IPS-15b (cell line): ENCODE data around the gene NCOR1.
"Not testable (repeated sequence)": the region's sequence is repeated elsewhere in the genome, so short reads cannot be mapped to it uniquely, and the experiment has no call there.

Experiments
- H3K27me3 ChIP-seq: one replicate; pipeline ENCODE4 v1.6.1; 2013; ENCODE audit warnings: low read length; ENCODE audit not compliant: control insufficient read depth, insufficient read depth
- H3K36me3 ChIP-seq: one replicate; pipeline ENCODE4 v1.6.1; 2013; ENCODE audit warnings: low read length; ENCODE audit not compliant: control insufficient read depth, insufficient read depth
- H3K4me1 ChIP-seq: one replicate; pipeline ENCODE4 v1.6.1; 2013; ENCODE audit warnings: mild to moderate bottlenecking, low read length; ENCODE audit not compliant: control insufficient read depth, insufficient read depth
- H3K4me3 ChIP-seq: one replicate; pipeline ENCODE4 v1.5.1; 2013; ENCODE audit warnings: low read depth, low read length
- H3K9ac ChIP-seq: one replicate; pipeline ENCODE4 v1.6.1; 2013; ENCODE audit warnings: low read depth, mild to moderate bottlenecking, low read length
- H3K9me3 ChIP-seq: one replicate; pipeline ENCODE4 v1.6.1; 2013; ENCODE audit warnings: mild to moderate bottlenecking, low read length; ENCODE audit not compliant: control insufficient read depth, insufficient read depth

NCOR1 gene

DNA sequence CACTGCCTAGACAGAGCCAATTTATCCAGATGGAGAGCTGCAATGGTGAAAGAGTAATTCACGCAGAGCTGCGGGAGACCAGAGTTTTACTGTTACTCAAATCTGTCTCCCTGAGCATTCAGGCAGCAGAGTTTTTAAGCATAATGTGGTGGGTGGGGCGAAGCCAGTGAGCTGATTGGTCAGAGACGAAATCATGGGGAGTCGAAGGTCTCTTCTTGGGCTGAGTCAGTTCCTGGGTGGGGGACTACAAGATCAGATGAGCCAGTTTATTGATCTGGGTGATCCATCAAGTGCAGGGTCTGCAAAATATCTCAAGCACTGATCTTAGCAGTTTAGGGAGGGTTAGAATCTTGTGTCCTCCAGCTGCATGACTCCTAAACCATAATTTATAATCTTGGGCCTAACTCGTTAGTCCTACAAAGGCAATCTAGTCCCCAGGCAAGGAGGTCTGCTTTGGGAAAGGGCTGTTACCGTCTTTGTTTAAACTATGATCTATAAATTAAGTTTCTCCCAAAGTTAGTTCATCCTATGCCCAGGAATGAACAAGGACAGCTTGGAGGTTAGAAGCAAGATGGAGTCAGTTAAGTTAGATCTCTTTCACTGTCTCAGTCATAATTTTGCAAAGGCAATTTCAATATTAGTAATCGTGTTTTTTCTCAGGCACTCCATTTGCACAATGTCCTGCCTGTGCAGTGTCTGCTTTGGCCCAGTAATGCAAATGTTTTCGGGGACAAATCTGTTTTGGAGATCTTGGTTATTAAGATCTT is 28.6 kb upstream of the NCOR1 start:
- Histone ChIP-seq H3K4me1 (peaks cover 6% of the 10 kb centered on the region), H3K9ac (no peak overlapping the region), H3K4me3 (no peak overlapping the region)

DNA sequence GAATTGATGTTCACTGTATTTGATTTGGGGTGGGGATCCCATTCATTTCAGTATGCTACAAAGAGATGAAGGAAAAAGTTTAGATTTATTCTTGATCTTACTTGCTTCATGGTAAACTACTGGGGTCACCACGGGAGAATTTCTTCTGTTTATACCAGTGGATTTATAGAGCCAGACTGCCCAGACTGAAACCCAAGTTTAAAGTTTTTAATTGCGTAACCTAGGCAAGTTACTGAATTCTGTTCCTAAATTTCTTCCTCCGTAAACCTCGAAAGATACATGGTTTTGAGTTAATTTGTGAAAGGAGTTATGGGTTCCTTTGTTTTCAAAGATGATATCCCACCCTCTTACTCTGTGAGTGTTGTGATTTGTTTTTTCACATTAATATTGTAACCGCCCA is 28.1 kb upstream of the NCOR1 start:
- Histone ChIP-seq H3K4me1 (peaks cover 6% of the 10 kb centered on the region), H3K9me3 (no peaks in the 10 kb centered on the region), H3K9ac (no peak overlapping the region), H3K27me3 (no peaks in the 10 kb centered on the region), H3K36me3 (peaks cover 3% of the 10 kb centered on the region), H3K4me3 (no peak overlapping the region)

More for the DNA sequence above, 28.6 kb upstream of the NCOR1 start:
- peaks cover 3% of the 10 kb centered on the region for H3K36me3 ChIP-seq
- H3K9me3 ChIP-seq, result no peaks in the 10 kb centered on the region
- H3K27me3 ChIP-seq, result no peaks in the 10 kb centered on the region

DNA sequence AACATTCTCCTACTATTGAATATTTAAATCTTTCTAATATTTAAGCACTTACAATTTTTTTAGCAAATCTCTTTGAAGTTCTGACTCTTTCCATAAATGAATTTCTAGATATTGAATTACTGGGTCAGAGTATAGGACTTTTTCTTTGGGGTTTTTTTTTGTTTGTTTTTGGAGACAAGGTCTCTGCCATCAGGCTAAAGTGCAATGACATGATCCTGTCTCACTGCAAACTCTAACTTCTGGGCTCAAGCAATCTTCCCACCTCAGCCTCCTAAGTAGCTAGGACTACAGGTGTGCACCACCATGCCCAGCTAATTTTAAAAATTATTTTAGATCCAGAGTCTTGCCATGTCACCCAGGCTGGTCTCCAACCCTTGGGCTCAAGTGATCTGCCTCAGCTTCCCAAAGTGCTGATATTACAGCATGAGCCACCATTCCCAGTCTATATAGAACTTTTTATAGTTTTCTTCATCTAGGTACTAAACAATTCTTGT is 26.6 kb upstream of the NCOR1 start:
- Histone ChIP-seq H3K4me3 (no peak overlapping the region), H3K9ac (no peak overlapping the region), H3K4me1 (peaks cover 6% of the 10 kb centered on the region), H3K27me3 (no peaks in the 10 kb centered on the region), H3K9me3 (no peaks in the 10 kb centered on the region), H3K36me3 (no peaks in the 10 kb centered on the region)

- Histone ChIP-seq H3K9ac (no peak overlapping the region), H3K27me3 (no peaks in the 10 kb centered on the region), H3K9me3 (no peaks in the 10 kb centered on the region), H3K4me1 (peaks cover 6% of the 10 kb centered on the region), H3K36me3 (no peaks in the 10 kb centered on the region), H3K4me3 (no peak overlapping the region)
These were observed 24.6 kb upstream of the NCOR1 start for GRCh38 chr17:16239931-16240330.

DNA sequence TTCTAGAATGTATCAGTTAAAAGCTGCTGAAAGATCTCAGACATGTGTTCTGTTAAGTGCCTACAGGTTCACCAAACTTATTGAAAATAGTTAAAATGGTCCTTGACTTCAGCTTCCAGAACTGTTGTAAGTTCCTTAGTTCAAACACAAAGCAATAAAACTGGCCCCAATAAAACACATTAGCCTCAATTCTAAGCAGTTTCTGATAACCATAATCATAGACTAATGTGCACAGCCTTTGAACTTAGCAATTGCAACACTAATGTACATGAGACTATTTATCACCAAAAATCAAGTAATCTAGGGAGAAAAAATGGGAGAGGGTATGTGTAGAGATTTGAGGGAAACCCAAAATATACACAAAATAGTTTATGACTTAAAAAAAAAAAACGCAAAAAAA is 17.1 kb upstream of the NCOR1 start:
- H3K36me3 ChIP-seq, result no peaks in the 10 kb centered on the region
- no peak overlapping the region for H3K4me3 ChIP-seq
- H3K27me3 ChIP-seq, result no peaks in the 10 kb centered on the region
- H3K9ac ChIP-seq, result no peak overlapping the region
- no peaks in the 10 kb centered on the region for H3K4me1 ChIP-seq
- no peaks in the 10 kb centered on the region for H3K9me3 ChIP-seq

DNA sequence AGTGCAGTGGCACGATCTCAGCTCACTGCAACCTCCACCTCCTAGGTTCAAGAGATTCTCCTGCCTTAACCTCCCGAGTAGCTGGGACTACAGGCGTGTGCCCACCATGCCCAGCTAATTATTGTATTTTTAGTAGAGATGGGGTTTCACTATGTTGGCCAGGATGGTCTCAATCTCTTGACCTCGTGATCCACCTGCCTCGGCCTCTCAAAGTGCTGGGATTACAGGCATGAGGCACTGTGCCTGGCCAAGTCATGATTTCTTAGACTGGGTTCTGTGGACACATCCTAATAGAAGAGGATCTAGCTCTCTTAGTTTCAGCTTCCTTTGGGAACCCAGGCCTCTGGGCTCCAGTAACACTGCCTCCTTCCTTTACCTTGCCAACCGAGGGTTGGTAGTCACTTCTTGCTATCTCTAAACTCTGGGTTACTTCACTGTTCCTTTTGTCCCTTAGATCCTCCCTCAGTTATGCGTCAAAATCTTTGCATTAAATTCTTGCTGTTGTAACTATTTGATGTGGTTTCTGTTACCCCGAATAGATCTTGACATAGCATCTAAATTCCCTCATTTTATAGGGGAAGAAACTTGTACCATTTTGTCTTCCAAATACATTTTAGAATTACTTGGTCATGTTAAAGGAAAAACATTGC is 14.7 kb upstream of the NCOR1 start:
- not testable (repeated sequence) for H3K9ac ChIP-seq, H3K4me3 ChIP-seq, H3K27me3 ChIP-seq, H3K4me1 ChIP-seq, H3K9me3 ChIP-seq, H3K36me3 ChIP-seq

GRCh38 chr17:16222406-16222805 is 7.1 kb upstream of the NCOR1 start:
- H3K9ac ChIP-seq, result no peak overlapping the region
- no peaks in the 10 kb centered on the region for H3K9me3 ChIP-seq
- no peaks in the 10 kb centered on the region for H3K4me1 ChIP-seq
- no peaks in the 10 kb centered on the region for H3K36me3 ChIP-seq
- no peaks in the 10 kb centered on the region for H3K27me3 ChIP-seq
- H3K4me3 ChIP-seq, result no peak overlapping the region

- Histone ChIP-seq H3K9ac (peak within 1 kb of the TSS; percentile 91), H3K36me3 (no peaks in the 10 kb centered on the region), H3K27me3 (no peaks in the 10 kb centered on the region), H3K4me3 (peak within 1 kb of the TSS; percentile 87), H3K9me3 (no peaks in the 10 kb centered on the region), H3K4me1 (no peaks in the 10 kb centered on the region)
These were observed 1.8 kb upstream of the NCOR1 start, which contains the start of gene PIGL for GRCh38 chr17:16217002-16217635. PIGL (plus strand) TSS chr17:16217210; CDS start chr17:16217227, 17 bp downstream.

DNA sequence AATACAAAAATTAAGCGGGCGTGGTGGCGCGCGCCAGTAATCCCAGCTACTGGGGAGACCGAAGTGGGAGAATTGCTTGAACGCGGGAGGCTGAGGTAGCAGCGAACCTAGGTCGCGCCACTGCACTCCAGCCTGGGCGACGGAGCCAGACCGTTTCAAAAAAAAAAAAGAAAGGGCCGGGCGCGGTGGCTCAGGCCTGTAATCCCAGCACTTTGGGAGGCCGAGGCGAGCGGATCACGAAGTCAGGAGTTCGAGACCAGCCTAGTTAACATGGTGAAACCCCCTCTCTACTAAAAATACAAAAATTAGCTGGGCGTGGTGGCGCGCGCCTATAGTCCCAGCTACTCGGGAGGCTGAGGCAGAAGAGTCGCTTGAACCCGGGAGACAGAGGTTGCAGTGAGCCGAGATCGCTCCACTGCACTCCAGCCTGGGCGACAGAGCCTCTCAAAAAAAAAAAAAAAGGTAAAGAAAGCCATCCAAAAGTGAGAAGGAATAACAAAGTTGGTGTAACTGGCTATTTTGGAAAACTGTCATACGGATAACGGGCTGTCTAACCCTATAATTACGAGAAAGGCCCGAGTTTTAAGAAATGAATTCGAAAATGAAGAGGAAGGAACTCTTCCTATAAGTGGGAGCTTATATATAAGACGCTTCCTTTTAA is 1.1 kb upstream of the NCOR1 start:
- not testable (repeated sequence) for H3K9me3 ChIP-seq, H3K27me3 ChIP-seq, H3K36me3 ChIP-seq, H3K4me1 ChIP-seq
- Histone ChIP-seq H3K9ac (peak overlapping the region; percentile 91), H3K4me3 (peak overlapping the region; percentile 87)

- no peaks in the 10 kb centered on the region for H3K36me3 ChIP-seq
- H3K9me3 ChIP-seq, result no peaks in the 10 kb centered on the region
- H3K27me3 ChIP-seq, result no peaks in the 10 kb centered on the region
- H3K4me1 ChIP-seq, result no peaks in the 10 kb centered on the region
- H3K9ac ChIP-seq, result peak overlapping the region; percentile 91
- H3K4me3 ChIP-seq, result peak overlapping the region; percentile 59
These were observed 607 bp upstream of the NCOR1 start for GRCh38 chr17:16215965-16216316.

GRCh38 chr17:16215002-16215272 is 397 bp downstream of the NCOR1 start:
- H3K4me1 ChIP-seq, result no peaks in the 10 kb centered on the region
- peak overlapping the region; percentile 59 for H3K4me3 ChIP-seq
- H3K9me3 ChIP-seq, result no peaks in the 10 kb centered on the region
- peak overlapping the region; percentile 79 for H3K9ac ChIP-seq
- no peaks in the 10 kb centered on the region for H3K36me3 ChIP-seq
- no peaks in the 10 kb centered on the region for H3K27me3 ChIP-seq
